NK-92 (cell line): ENCODE results near the gene BTBD3.

Experiments used
- DNase-seq: peaks from one replicate; lab custom pipeline; 2025; ENCODE audit not compliant: unreplicated experiment; lab: John Stamatoyannopoulos, UW

BTBD3 gene

GRCh38 chr20:11917663-11918062 lies at the start of gene BTBD3:
Gene BTBD3, plus strand, starts transcription at chr20:11917893. Its CDS starts 383 bp downstream, at chr20:11918276.
- DNase-seq, result no peak

GRCh38 chr20:11869641-11870040 lies 48.1 kb upstream of the BTBD3 start:
- DNase-seq, result no peak

GRCh38 chr20:11870411-11870810 lies 47.3 kb upstream of the BTBD3 start:
- no peak for DNase-seq

GRCh38 chr20:11876555-11876954 lies 41.1 kb upstream of the BTBD3 start:
- DNase-seq, result no peak

- DNase-seq, result no peak
Observed at GRCh38 chr20:11880680-11881079, 37.0 kb upstream of the BTBD3 start.

GRCh38 chr20:11881449-11881848 lies 36.2 kb upstream of the BTBD3 start:
- no peak for DNase-seq

- no peak for DNase-seq
Observed at GRCh38 chr20:11882651-11883050, 35.0 kb upstream of the BTBD3 start.

- no peak for DNase-seq
Observed at GRCh38 chr20:11888648-11889047, 29.0 kb upstream of the BTBD3 start.

GRCh38 chr20:11890331-11891076 lies 27.2 kb upstream of the BTBD3 start:
- DNase-seq, result no peak

GRCh38 chr20:11891077-11891775 lies 26.5 kb upstream of the BTBD3 start:
- DNase-seq, result no peak

- no peak for DNase-seq
Observed at GRCh38 chr20:11891776-11892545, 25.7 kb upstream of the BTBD3 start.

GRCh38 chr20:11894062-11894461 lies 23.6 kb upstream of the BTBD3 start:
- no peak for DNase-seq

GRCh38 chr20:11895861-11896387 lies 21.8 kb upstream of the BTBD3 start:
- no peak for DNase-seq

GRCh38 chr20:11901127-11901526 lies 16.6 kb upstream of the BTBD3 start:
- no peak for DNase-seq

GRCh38 chr20:11902285-11902697 lies 15.4 kb upstream of the BTBD3 start:
- DNase-seq, result no peak

- DNase-seq, result no peak
Observed at GRCh38 chr20:11905460-11906179, 12.1 kb upstream of the BTBD3 start.

GRCh38 chr20:11906626-11907480 lies 10.8 kb upstream of the BTBD3 start:
- no peak for DNase-seq

GRCh38 chr20:11907621-11908020 lies 10.1 kb upstream of the BTBD3 start:
- DNase-seq, result no peak

- no peak for DNase-seq
Observed at GRCh38 chr20:11912013-11912658, 5.6 kb upstream of the BTBD3 start.
